Mucosa of descending colon (tissue), 3 donors: Measurements from ENCODE around the gene GJA4. TPM values are rescaled to one million over a fixed set of nuclear protein-coding genes. Genes with fewer than 3 reads are reported as not detected.
"Not testable (repeated sequence)": the region's sequence is repeated elsewhere in the genome, so short reads cannot be mapped to it uniquely, and the experiment has no call there.

ENCODE experiments used
- ATAC-seq: fragments of 200-7000 bp; cut with Tn5 transposase; one replicate; pipeline ENCODE4 v1.9.1; 2020; ENCODE audit warnings: mild to moderate bottlenecking, moderate library complexity
- DNase-seq, 3 donors: peaks; one replicate each; pipeline ENCODE4 v3.0.0-alpha.2; 2020
- H3K36me3 ChIP-seq: fragments of 200-600 bp; one replicate; pipeline ENCODE4 v1.8.0; 2021; ENCODE audit warnings: low read depth, mild to moderate bottlenecking
- H3K4me1 ChIP-seq: fragments of 200-600 bp; one replicate; pipeline ENCODE4 v1.8.0; 2021; ENCODE audit warnings: low read depth, mild to moderate bottlenecking
- H3K4me3 ChIP-seq: fragments of 200-600 bp; one replicate; pipeline ENCODE4 v1.8.0; 2021; ENCODE audit warnings: mild to moderate bottlenecking
- H3K9me3 ChIP-seq: fragments of 200-600 bp; one replicate; pipeline ENCODE4 v1.8.0; 2021; ENCODE audit warnings: mild to moderate bottlenecking
- intact Hi-C, 2 donors: fragments of 100-400 bp; cut with DNase I in 1 of 2; cut with micrococcal nuclease in 1 of 2; formaldehyde crosslinking; loops; one replicate each; pipeline versions ENCODE4 v1.11.0 to v1.11.1; 2022; cut with DNase I, micrococcal nuclease
- total RNA-seq, 3 donors: library from RNA; stranded (reverse); fragmentation: NEBNext Ultra II Directional in 2 of 3; extraction: Animal tissue kit (Norgen Biotek cat#: 25700) in 2 of 3; gene quantifications; one replicate each; pipeline versions ENCODE4 v1.2.1 to v1.2.4, GENCODE V29; 2021 to 2023
- TF ChIP-seq, protein P1 (sequence below): fragments of 200-600 bp; IDR thresholded peaks from one replicate; pipeline ENCODE4 v1.8.0; 2022; ENCODE audit warnings: antibody characterized with exemption, mild to moderate bottlenecking
- donor health status: DM: no; HTN: no; CAD: no; lungs with moderate emphysema.
- donor health status: DM: no; HTN: no; CAD: no.
- donor health status: DM: no; HTN: yes; CAD: no.

GJA4 gene
- total RNA-seq, 3 donors from 2014 or later, result 0.84 to 4.1 (median 2.7) TPM

DNA sequence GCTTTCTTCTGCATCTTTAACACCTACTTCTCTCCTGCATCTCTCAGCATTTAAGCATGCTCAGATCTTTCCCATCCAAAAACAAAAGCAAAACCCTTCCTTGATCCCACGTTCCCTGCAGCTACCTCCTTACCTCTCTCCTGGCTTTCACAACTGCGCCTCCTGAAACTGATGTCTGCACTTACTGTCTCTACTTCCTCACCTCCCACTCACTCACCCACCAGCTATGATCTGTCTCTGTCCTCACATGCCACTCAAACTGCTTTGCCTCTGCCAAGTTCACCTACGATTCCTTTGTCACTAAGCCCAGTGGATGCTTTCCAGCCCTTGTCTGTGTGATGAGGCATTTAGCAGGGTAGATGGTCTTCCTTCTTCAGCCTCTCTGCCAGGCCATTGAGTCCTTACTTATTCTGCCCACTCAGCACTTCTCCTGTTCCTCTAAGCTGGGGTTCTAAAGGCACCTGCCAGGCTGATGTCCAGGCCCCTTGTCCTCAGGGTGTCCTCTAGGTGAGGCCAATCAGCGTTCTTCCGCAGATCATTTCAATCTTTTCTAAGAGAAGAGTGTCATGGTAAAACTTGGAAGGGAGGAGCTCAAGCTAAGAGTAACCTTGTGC is 21.8 kb upstream of the GJA4 start:
- intact Hi-C loops, result no loop called here
- TF ChIP-seq, protein P1, sequence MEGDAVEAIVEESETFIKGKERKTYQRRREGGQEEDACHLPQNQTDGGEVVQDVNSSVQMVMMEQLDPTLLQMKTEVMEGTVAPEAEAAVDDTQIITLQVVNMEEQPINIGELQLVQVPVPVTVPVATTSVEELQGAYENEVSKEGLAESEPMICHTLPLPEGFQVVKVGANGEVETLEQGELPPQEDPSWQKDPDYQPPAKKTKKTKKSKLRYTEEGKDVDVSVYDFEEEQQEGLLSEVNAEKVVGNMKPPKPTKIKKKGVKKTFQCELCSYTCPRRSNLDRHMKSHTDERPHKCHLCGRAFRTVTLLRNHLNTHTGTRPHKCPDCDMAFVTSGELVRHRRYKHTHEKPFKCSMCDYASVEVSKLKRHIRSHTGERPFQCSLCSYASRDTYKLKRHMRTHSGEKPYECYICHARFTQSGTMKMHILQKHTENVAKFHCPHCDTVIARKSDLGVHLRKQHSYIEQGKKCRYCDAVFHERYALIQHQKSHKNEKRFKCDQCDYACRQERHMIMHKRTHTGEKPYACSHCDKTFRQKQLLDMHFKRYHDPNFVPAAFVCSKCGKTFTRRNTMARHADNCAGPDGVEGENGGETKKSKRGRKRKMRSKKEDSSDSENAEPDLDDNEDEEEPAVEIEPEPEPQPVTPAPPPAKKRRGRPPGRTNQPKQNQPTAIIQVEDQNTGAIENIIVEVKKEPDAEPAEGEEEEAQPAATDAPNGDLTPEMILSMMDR, result no peak

DNA sequence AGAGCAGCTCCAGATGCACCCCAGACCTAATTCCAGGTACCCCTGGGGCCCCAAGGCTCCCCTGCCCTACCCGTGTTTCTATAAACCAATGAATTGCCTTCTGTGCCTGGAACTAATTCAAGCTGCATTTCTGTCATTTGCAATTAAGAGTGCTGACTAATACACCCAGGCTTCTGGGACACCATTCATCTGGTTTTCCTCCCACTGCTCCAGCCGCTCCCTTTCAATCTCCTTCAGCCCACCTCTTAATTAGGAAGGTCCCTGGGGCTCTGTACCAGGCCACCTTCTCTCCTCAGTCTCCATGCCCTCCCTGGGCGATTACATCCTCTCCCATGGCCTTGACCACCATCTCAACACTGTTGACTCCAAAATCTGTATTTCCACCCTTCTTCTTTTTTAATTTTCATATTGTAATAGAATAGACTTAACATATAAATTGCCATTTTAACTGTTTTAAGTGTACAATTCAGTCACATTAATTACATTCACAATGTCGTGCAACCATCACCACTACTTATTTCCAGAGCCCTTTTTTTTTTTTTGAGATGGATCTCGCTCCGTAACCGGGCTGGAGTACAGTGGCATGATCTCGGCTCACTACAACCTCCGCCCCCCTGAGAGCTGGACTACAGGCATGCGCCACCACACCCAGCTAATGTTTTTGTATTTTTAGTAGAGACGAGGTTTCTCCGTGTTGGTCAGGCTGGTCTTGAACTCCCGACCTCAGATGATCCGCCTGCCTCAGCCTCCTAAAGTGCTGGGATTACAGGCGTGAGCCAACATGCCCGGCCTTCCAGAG is 21.0 kb upstream of the GJA4 start:
- DNase-seq (no peak), ATAC-seq (no peak)
- H3K4me3 ChIP-seq, result no peak overlapping the region
- H3K4me1 ChIP-seq, result no peaks in the 10 kb centered on the region
- H3K9me3 ChIP-seq, result no peaks in the 10 kb centered on the region
- H3K36me3 ChIP-seq, result no peaks in the 10 kb centered on the region
- intact Hi-C loops, result no loop called here
- TF ChIP-seq, protein P1, result no peak

More for the DNA sequence above, 21.8 kb upstream of the GJA4 start:
- Histone ChIP-seq H3K4me3 (no peak overlapping the region), H3K4me1 (no peaks in the 10 kb centered on the region), H3K36me3 (no peaks in the 10 kb centered on the region), H3K9me3 (no peaks in the 10 kb centered on the region)
- ATAC-seq (no peak), DNase-seq (no peak)

DNA sequence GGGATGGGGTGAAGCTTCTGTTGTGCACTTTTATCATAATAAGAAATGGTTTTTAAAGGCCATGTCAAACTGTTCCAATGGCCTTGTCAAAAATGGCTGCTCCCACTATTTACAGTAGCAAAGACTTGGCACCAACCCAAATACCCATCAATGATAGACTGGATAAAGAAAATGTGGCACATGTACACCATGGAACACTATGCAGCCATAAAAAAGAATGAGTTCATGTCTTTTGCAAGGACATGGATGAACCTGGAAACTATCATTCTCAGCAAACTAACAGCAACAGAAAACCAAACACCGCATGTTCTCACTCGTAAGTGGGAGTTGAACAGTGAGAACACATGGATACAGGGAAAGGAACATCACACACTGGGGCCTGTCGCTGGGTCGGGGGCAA is 19.7 kb upstream of the GJA4 start:
- intact Hi-C loops, H3K4me1 ChIP-seq, H3K9me3 ChIP-seq, H3K36me3 ChIP-seq, H3K4me3 ChIP-seq, ATAC-seq, DNase-seq: not testable (repeated sequence)

DNA sequence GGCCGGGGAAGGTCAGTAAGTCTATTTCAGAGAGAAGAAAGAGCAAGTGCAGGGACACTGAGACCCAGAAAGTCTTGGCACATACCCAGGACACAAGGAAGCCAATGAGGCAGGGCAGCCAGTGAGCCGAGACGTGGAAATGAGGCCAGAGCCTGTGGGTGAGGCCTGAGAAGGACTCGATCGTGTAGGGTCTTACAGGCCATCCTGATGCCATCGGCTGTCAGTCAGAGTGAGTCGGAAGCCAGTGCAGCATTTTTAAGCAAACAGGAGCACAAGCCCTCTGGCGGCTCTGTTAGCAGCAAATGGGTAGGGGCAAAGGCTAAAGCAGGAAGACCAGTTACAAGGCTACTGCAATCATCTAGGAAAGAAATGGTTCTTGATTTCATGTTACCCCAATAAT is 17.8 kb upstream of the GJA4 start:
- TF ChIP-seq, protein P1, result no peak
- H3K4me1 ChIP-seq, result no peaks in the 10 kb centered on the region
- no peaks in the 10 kb centered on the region for H3K9me3 ChIP-seq
- no peak for DNase-seq
- intact Hi-C loops, result no loop called here
- H3K36me3 ChIP-seq, result no peaks in the 10 kb centered on the region
- H3K4me3 ChIP-seq, result no peak overlapping the region
- ATAC-seq, result no peak

DNA sequence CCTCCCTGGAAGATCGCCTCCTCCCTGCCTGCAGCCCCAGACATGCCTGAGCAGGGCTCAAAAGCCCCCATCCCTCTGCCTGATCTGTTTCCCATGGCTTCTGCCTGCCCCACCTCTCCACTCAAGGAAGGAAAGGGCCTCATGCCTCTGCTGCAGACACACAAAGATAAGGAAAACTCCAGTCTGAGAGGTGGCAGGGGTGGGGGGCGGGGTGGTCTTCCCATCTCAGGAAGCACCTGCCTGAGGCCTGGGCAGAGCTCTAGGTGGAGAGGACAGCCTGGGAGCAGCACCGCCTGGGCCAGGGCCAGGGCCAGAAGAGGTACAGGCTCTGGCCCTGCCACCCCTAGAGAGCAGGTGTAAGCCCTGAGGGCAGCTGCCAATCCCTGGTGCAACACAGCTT is 15.9 kb upstream of the GJA4 start:
- intact Hi-C loops, result no loop called here

More for the DNA sequence above, 15.9 kb upstream of the GJA4 start:
- Histone ChIP-seq H3K4me3 (no peak overlapping the region), H3K4me1 (peaks cover 9% of the 10 kb centered on the region), H3K9me3 (no peaks in the 10 kb centered on the region), H3K36me3 (no peaks in the 10 kb centered on the region)
- TF ChIP-seq, protein P1, result no peak
- no peak for ATAC-seq
- no peak for DNase-seq
